ENCODE results near the gene ANKS3. TPM values are rescaled to one million over a fixed set of nuclear protein-coding genes. Genes with fewer than 3 reads are reported as not detected.

Gene ANKS3
- total RNA-seq, 4 donors from 2014 or later: 11.5 to 36.5 (median 20.0) TPM

- H3K36me3 ChIP-seq: peaks cover 40% of the 10 kb centered on the region
- DNase-seq (ENCODE audit: low spot score in 2 of 2): no peak
- 76% methylated on average over 14 of the region's 14 CpGs for WGBS
These were observed 14.0 kb upstream of the ANKS3 start for GRCh38 chr16:4747906-4748681.

GRCh38 chr16:4746991-4747574, 13.0 kb upstream of the ANKS3 start:
- no peak for DNase-seq (ENCODE audit: low spot score in 2 of 2)
- Histone ChIP-seq H3K27ac (no peak overlapping the region), H3K4me3 (no peak overlapping the region), H3K4me1 (peaks cover 17% of the 10 kb centered on the region), H3K27me3 (no peaks in the 10 kb centered on the region), H3K36me3 (peaks cover 30% of the 10 kb centered on the region), H3K9me3 (no peaks in the 10 kb centered on the region)
- no peak for TF ChIP-seq POLR2A (IDR thresholded peaks at IDR 0.05)
- TF ChIP-seq EP300 (IDR thresholded peaks at IDR 0.05): no peak
- no peak for TF ChIP-seq CTCF (IDR thresholded peaks at IDR 0.05)
- no peak for TF ChIP-seq POLR2AphosphoS5 (IDR thresholded peaks at IDR 0.05)
- WGBS: 41% methylated on average over 10 of the region's 15 CpGs

More at GRCh38 chr16:4747906-4748681, 14.0 kb upstream of the ANKS3 start:
- Histone ChIP-seq H3K27ac (no peak overlapping the region), H3K27me3 (no peaks in the 10 kb centered on the region), H3K4me1 (peaks cover 13% of the 10 kb centered on the region), H3K4me3 (no peak overlapping the region), H3K9me3 (no peaks in the 10 kb centered on the region)
- TF ChIP-seq CTCF (IDR thresholded peaks at IDR 0.05): no peak
- no peak for TF ChIP-seq POLR2AphosphoS5 (IDR thresholded peaks at IDR 0.05)
- TF ChIP-seq POLR2A (IDR thresholded peaks at IDR 0.05): no peak
- no peak for TF ChIP-seq EP300 (IDR thresholded peaks at IDR 0.05)

- 88% methylated on average over 7 of the region's 8 CpGs for WGBS
- H3K9me3 ChIP-seq: no peaks in the 10 kb centered on the region
- H3K27ac ChIP-seq: no peak overlapping the region
- TF ChIP-seq POLR2AphosphoS5 (IDR thresholded peaks at IDR 0.05): no peak
- TF ChIP-seq CTCF (IDR thresholded peaks at IDR 0.05): no peak
- TF ChIP-seq POLR2A (IDR thresholded peaks at IDR 0.05): no peak
- TF ChIP-seq EP300 (IDR thresholded peaks at IDR 0.05): no peak
- no peak for DNase-seq (ENCODE audit: low spot score in 2 of 2)
- H3K4me1 ChIP-seq: peaks cover 17% of the 10 kb centered on the region
- no peak overlapping the region for H3K4me3 ChIP-seq
- H3K36me3 ChIP-seq: peaks cover 21% of the 10 kb centered on the region
- no peaks in the 10 kb centered on the region for H3K27me3 ChIP-seq
These were observed 12.1 kb upstream of the ANKS3 start for GRCh38 chr16:4746215-4746614.

- WGBS: 77% methylated on average over 3 of the region's 3 CpGs
- H3K4me1 ChIP-seq: peaks cover 17% of the 10 kb centered on the region
- H3K27me3 ChIP-seq: no peaks in the 10 kb centered on the region
- TF ChIP-seq EP300 (IDR thresholded peaks at IDR 0.05) (no peak), CTCF (IDR thresholded peaks at IDR 0.05) (no peak)
- DNase-seq (ENCODE audit: low spot score in 2 of 2): no peak
- H3K9me3 ChIP-seq: no peaks in the 10 kb centered on the region
- no peak overlapping the region for H3K27ac ChIP-seq
- H3K4me3 ChIP-seq: no peak overlapping the region
- H3K36me3 ChIP-seq: peaks cover 13% of the 10 kb centered on the region
These were observed 11.2 kb upstream of the ANKS3 start for GRCh38 chr16:4745274-4745569.

- Histone ChIP-seq H3K4me1 (peaks cover 17% of the 10 kb centered on the region), H3K4me3 (no peak overlapping the region), H3K27me3 (no peaks in the 10 kb centered on the region), H3K36me3 (peaks cover 8% of the 10 kb centered on the region), H3K9me3 (no peaks in the 10 kb centered on the region), H3K27ac (no peak overlapping the region)
- DNase-seq (ENCODE audit: low spot score in 2 of 2): no peak
- WGBS: 77% methylated on average over 5 of the region's 13 CpGs
- TF ChIP-seq CTCF (IDR thresholded peaks at IDR 0.05) (no peak), POLR2AphosphoS5 (IDR thresholded peaks at IDR 0.05) (no peak), EP300 (IDR thresholded peaks at IDR 0.05) (no peak), POLR2A (IDR thresholded peaks at IDR 0.05) (no peak)
These were observed 10.6 kb upstream of the ANKS3 start for GRCh38 chr16:4744555-4745273.
